GM12872 (cell line): ENCODE results near the gene PSENEN.

ENCODE experiments used
- CTCF ChIP-seq: IDR thresholded peaks from 3 replicates; pipeline ENCODE4 v1.5.1; 2011; ENCODE audit warnings: low read depth, mild to moderate bottlenecking, low read length, moderate library complexity; ENCODE audit not compliant: insufficient read depth

The PSENEN gene

GRCh38 chr19:35710784-35711723, 34.4 kb upstream of the PSENEN start:
- TF ChIP-seq CTCF = no peak

GRCh38 chr19:35712567-35713505, 32.6 kb upstream of the PSENEN start:
- no peak for TF ChIP-seq CTCF

- TF ChIP-seq CTCF = no peak
Measured at GRCh38 chr19:35713506-35713850, 32.0 kb upstream of the PSENEN start.

GRCh38 chr19:35713904-35714495, 31.5 kb upstream of the PSENEN start:
- no peak for TF ChIP-seq CTCF

GRCh38 chr19:35714601-35715354, 30.7 kb upstream of the PSENEN start:
- TF ChIP-seq CTCF = peak; percentile 69

GRCh38 chr19:35715355-35715809, 30.1 kb upstream of the PSENEN start:
- no peak for TF ChIP-seq CTCF
